ENCODE data around the gene ODC1.

Gene ODC1

DNA sequence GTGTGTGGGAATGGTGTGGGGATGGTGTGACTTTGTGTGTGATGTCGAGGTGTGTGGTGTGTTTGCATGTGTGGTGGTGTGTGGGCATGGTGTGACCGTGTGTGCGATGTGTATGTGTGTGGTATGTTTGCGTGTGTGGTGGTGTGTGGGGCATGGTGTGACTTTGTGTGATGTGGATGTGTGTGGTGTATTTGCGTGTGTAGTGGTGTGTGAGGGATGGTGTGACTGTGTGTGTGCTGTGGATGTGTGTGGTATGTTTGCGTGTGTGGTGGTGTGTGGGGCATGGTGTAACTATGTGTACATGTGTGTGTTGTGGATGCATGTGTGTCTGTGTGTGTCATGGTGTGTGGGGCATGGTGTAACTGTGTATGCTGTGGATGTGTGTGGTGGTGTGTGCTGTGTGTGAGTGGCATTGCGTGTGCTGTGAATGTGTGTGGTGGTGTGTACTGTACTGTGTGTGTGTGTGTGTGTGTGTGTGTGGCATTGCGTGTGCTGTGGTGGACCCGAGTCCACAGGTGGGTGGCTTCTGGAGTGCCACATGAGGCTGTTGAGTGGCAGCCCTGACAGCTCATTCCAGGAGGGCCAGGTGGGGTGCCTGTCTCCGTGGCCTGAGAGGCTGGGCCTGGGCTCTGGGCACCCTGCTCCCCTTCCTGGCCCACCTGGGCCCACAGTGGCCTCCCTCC is 14.7 kb downstream of the ODC1 start:
- Histone ChIP-seq H3F3A (ENCODE audit: insufficient read depth) (peaks cover 13% of the 10 kb centered on the region), H3K27me3 (ENCODE audit: low read length) (no peaks in the 10 kb centered on the region), H3K9me2 (replicated peaks; ENCODE audit: insufficient read depth, low read length) (no peaks in the 10 kb centered on the region), H3K27ac (ENCODE audit: low read depth, low read length) (no peak overlapping the region), H3K9me3 (ENCODE audit: insufficient read depth, low read length) (no peaks in the 10 kb centered on the region), H3K9ac (ENCODE audit: low read length) (no peak overlapping the region), H3K4me3 (ENCODE audit: insufficient read depth, low read length, poor library complexity, severe bottlenecking) (no peak overlapping the region), H3K36me3 (ENCODE audit: low read length) (no peaks in the 10 kb centered on the region), H2AFZ (ENCODE audit: low read depth, low read length, severe bottlenecking) (no peak overlapping the region), H4K20me1 (ENCODE audit: low read depth, low read length) (no peaks in the 10 kb centered on the region), H3K4me2 (ENCODE audit: low read depth, low read length, poor library complexity, severe bottlenecking) (no peak overlapping the region), H3K79me2 (ENCODE audit: insufficient read depth, low read length) (no peaks in the 10 kb centered on the region)
- TF ChIP-seq, protein P1, sequence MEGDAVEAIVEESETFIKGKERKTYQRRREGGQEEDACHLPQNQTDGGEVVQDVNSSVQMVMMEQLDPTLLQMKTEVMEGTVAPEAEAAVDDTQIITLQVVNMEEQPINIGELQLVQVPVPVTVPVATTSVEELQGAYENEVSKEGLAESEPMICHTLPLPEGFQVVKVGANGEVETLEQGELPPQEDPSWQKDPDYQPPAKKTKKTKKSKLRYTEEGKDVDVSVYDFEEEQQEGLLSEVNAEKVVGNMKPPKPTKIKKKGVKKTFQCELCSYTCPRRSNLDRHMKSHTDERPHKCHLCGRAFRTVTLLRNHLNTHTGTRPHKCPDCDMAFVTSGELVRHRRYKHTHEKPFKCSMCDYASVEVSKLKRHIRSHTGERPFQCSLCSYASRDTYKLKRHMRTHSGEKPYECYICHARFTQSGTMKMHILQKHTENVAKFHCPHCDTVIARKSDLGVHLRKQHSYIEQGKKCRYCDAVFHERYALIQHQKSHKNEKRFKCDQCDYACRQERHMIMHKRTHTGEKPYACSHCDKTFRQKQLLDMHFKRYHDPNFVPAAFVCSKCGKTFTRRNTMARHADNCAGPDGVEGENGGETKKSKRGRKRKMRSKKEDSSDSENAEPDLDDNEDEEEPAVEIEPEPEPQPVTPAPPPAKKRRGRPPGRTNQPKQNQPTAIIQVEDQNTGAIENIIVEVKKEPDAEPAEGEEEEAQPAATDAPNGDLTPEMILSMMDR (IDR thresholded peaks at IDR 0.05; ENCODE audit: insufficient read depth, low read length, poor library complexity, severe bottlenecking) = no peak
- no peak for TF ChIP-seq EZH2phosphoT487 (conservative IDR thresholded peaks at IDR 0.05; ENCODE audit: low read length)

DNA sequence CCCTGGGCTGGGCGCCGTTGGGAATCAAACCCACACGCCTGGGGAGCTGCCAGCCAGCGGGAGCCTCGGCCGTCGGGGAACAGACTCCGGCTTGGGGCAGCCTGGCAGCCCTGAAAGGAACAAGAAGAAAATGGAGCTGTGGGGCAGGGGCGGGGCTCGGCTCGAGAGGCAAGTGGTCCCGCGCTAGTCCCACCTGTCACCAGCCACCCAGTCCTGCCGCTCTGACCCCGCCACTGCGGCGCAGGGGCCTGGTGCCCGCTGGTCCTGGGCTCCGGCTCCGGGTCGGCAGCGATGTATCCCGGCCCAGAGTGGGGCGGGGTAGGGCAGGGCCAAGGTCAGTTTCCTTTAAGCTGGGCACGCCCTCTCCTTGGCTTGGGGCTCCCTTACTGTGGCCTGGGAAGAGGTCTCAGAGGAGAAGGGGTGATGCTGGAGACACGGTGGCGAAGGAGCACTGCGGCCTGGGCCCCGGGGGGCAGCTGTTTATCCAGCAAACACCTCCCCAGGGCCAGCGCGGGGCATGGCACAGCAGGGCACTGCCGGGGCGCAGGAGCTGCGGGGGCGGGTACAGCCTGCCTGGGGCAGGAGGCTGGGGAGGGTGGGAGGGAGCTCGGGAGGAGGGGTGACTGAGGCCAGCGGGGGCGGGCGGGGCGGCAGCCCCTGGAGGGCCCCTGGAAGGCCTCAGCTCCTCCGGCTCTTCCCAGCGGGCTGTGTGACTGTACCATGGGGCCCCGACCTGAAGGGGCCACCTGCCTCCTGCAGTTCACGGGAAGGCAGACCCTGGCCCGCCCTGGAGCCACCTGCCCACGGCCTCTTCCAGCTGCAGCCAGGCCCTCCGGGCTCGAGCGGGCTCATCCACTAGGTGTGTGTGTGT is 15.6 kb downstream of the ODC1 start:
- Histone ChIP-seq H3K9ac (ENCODE audit: low read length) (peak overlapping the region; percentile 48; the same call in 1 of the 2 replicates), H3F3A (ENCODE audit: insufficient read depth) (peaks cover 4% of the 10 kb centered on the region), H3K79me2 (ENCODE audit: insufficient read depth, low read length) (no peaks in the 10 kb centered on the region), H3K27me3 (ENCODE audit: low read length) (no peaks in the 10 kb centered on the region), H3K4me2 (ENCODE audit: low read depth, low read length, poor library complexity, severe bottlenecking) (peak overlapping the region; percentile 52), H3K4me3 (ENCODE audit: insufficient read depth, low read length, poor library complexity, severe bottlenecking) (peak overlapping the region; percentile 45), H3K36me3 (ENCODE audit: low read length) (no peaks in the 10 kb centered on the region), H4K20me1 (ENCODE audit: low read depth, low read length) (no peaks in the 10 kb centered on the region), H2AFZ (ENCODE audit: low read depth, low read length, severe bottlenecking) (peak overlapping the region; percentile 77), H3K9me3 (ENCODE audit: insufficient read depth, low read length) (no peaks in the 10 kb centered on the region), H3K27ac (ENCODE audit: low read depth, low read length) (no peak overlapping the region), H3K9me2 (replicated peaks; ENCODE audit: insufficient read depth, low read length) (no peaks in the 10 kb centered on the region)
- no peak for TF ChIP-seq EZH2phosphoT487 (conservative IDR thresholded peaks at IDR 0.05; ENCODE audit: low read length)
- TF ChIP-seq, protein P1 (IDR thresholded peaks at IDR 0.05; ENCODE audit: insufficient read depth, low read length, poor library complexity, severe bottlenecking) = no peak

DNA sequence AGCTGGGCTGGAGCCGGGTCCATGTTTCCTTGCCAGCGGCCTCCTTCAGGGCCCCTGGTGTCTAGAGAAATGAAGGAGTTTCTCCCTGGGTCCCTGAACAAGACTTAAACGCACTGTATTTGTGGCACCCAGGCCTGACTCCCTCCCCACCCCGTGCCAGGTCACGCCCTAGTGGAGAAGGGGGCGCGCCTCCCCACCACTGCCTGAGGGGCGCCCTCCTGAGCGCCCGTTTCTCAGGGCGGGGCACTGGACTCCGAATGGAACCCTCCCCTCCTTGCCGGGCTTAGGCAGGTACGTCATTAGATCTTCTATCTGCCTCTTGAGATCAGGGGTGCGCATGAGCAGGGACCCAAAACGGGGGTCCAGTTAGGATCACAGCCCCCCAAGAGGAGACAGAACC is 16.3 kb downstream of the ODC1 start:
- Histone ChIP-seq H3K9me2 (replicated peaks; ENCODE audit: insufficient read depth, low read length) (no peaks in the 10 kb centered on the region), H3K4me2 (ENCODE audit: low read depth, low read length, poor library complexity, severe bottlenecking) (peak overlapping the region; percentile 52), H2AFZ (ENCODE audit: low read depth, low read length, severe bottlenecking) (peak overlapping the region; percentile 77)

More for the DNA sequence above, 16.3 kb downstream of the ODC1 start:
- H3K9me3 ChIP-seq (ENCODE audit: insufficient read depth, low read length) = no peaks in the 10 kb centered on the region
- TF ChIP-seq EZH2phosphoT487 (conservative IDR thresholded peaks at IDR 0.05; ENCODE audit: low read length) = no peak
- H3K27me3 ChIP-seq (ENCODE audit: low read length) = no peaks in the 10 kb centered on the region
- H3K4me3 ChIP-seq (ENCODE audit: insufficient read depth, low read length, poor library complexity, severe bottlenecking) = peak overlapping the region; percentile 45
- H3K9ac ChIP-seq (ENCODE audit: low read length) = peak overlapping the region; percentile 48; the same call in 1 of the 2 replicates
- no peaks in the 10 kb centered on the region for H3F3A ChIP-seq (ENCODE audit: insufficient read depth)
- H4K20me1 ChIP-seq (ENCODE audit: low read depth, low read length) = no peaks in the 10 kb centered on the region
- H3K79me2 ChIP-seq (ENCODE audit: insufficient read depth, low read length) = no peaks in the 10 kb centered on the region
- no peak overlapping the region for H3K27ac ChIP-seq (ENCODE audit: low read depth, low read length)
- no peaks in the 10 kb centered on the region for H3K36me3 ChIP-seq (ENCODE audit: low read length)

All from SU-DHL-6 (cell line).